ENCODE measurements around the gene EFCAB14.

DNA sequence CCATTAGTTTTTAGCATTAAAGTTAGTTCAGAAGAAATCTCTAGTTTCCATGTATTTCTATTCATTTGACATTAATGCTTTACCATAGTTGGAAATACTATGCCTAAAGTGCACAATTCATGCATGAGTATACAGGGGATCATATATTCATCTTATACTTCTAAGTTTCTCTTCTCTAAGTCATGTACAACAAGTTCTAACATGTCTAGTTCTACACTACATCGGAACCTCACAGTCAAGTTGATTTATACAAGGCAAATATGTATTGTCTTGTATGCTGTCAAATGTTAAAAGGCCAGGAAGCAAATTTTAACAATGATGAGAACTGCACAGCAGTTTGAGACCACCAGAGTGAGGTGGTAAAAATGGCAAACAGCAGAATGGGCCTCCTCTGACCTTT, 79.4 kb downstream of the EFCAB14 start:
- TF ChIP-seq, protein P1, sequence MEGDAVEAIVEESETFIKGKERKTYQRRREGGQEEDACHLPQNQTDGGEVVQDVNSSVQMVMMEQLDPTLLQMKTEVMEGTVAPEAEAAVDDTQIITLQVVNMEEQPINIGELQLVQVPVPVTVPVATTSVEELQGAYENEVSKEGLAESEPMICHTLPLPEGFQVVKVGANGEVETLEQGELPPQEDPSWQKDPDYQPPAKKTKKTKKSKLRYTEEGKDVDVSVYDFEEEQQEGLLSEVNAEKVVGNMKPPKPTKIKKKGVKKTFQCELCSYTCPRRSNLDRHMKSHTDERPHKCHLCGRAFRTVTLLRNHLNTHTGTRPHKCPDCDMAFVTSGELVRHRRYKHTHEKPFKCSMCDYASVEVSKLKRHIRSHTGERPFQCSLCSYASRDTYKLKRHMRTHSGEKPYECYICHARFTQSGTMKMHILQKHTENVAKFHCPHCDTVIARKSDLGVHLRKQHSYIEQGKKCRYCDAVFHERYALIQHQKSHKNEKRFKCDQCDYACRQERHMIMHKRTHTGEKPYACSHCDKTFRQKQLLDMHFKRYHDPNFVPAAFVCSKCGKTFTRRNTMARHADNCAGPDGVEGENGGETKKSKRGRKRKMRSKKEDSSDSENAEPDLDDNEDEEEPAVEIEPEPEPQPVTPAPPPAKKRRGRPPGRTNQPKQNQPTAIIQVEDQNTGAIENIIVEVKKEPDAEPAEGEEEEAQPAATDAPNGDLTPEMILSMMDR (conservative IDR thresholded peaks at IDR 0.05; ENCODE audit: low read length): no peak
- TF ChIP-seq EZH2phosphoT487 (IDR thresholded peaks at IDR 0.05; ENCODE audit: borderline replicate concordance, low read depth, low read length): no peak
